Rectal smooth muscle tissue (tissue), 1 donor: ENCODE measurements around the gene WNK1.
A peak's percentile ranks its signal among the peaks of the same experiment; 100 is the strongest.

Experiments
- H3K27ac ChIP-seq: one replicate; pipeline ENCODE4 v1.7.0; 2013; ENCODE audit warnings: low read depth, low read length, inconsistent platforms
- H3K27me3 ChIP-seq: one replicate; pipeline ENCODE4 v1.7.0; 2013; ENCODE audit warnings: low read length; ENCODE audit not compliant: control insufficient read depth, insufficient read depth
- H3K36me3 ChIP-seq: one replicate; pipeline ENCODE4 v1.7.0; 2013; ENCODE audit warnings: low read length; ENCODE audit not compliant: control insufficient read depth, insufficient read depth
- H3K4me1 ChIP-seq: one replicate; pipeline ENCODE4 v1.7.0; 2013; ENCODE audit warnings: low read length; ENCODE audit not compliant: control insufficient read depth, insufficient read depth
- H3K4me3 ChIP-seq: one replicate; pipeline ENCODE4 v1.7.0; 2013; ENCODE audit warnings: low read length
- H3K9ac ChIP-seq: one replicate; pipeline ENCODE4 v1.7.0; 2013; ENCODE audit warnings: low read length

WNK1 gene

DNA sequence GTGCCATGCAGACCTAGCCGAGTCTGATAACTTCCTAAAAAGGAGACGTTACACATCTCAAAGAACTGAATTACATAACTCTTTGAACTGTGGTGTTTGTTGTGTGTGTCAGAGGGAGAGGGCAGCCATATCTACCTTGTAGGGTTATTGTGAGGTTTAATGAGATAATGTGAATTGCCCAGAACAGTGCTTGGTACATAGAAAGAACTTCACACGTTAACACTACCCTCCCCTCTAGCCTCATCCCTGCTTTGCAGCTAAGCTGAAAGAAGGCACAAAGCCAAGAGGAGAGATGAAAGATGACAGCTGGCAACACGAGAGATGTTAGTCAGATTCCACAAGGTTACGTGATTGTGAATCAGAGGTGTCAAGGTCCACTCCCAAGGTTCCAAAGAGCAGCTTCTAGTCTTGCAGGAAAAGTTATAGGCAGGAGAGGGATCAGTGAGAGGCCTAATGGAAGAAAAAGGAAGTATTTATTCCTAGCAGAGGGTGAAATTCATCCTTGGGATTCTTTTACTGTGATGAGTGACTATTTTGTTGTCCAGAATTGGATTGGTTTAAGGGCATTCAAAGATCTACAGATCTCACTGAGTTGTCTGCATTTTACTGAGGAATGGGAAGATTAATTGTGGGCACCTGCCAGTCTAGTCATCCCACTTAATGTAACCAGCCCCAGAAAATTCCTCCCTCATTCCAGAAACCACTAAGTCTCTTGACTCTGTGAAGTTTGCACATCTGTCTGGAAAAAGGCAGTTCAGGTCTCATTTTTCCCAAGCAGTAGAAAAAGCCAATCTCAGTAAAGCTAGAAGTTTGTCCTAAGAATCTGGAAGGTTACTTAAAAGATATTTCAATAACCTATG is 25.9 kb upstream of the WNK1 start:
- Histone ChIP-seq H3K4me3 (no peak overlapping the region), H3K36me3 (no peaks in the 10 kb centered on the region), H3K27ac (no peak overlapping the region), H3K27me3 (no peaks in the 10 kb centered on the region), H3K9ac (no peak overlapping the region), H3K4me1 (peaks cover 4% of the 10 kb centered on the region)

DNA sequence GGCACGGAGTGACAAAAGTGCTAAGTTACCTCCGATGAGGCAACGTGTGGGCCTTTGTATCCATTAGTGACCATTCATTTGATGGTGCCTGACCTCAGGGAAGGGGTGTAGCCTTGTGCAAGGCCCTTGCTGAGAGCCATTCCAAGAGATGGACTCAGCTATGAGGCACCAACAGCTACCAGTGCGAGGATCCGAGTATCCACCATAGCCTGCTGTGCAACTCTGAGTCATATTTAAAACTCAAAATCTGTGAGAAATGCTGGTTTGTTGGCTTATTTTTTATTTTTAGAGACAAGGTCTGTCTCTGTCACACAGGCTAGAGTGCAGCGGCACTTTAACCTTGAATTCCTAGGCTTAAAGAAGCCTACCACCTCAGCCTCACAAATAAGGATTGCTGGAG is 25.1 kb upstream of the WNK1 start:
- Histone ChIP-seq H3K27me3 (no peaks in the 10 kb centered on the region), H3K36me3 (no peaks in the 10 kb centered on the region), H3K4me1 (peaks cover 4% of the 10 kb centered on the region), H3K27ac (no peak overlapping the region), H3K9ac (no peak overlapping the region), H3K4me3 (no peak overlapping the region)

DNA sequence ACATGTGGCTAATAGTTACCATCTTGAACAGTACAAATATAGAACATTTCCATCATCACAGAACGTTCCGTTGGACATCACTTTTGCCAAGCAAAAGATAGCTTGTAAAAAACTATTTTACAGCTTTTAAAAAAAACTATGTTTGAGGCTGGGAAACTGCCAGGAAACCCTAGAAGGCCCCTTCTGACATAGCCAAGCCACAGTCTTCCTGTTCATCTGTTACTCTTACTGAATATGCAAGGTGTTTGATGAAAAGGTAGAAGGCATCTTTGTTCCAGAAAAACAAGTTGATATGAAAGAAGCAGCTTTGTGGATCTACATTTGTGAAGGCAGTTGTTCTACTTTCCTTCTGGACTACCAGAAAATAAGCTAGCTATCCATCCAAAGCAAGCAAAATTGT is 23.6 kb upstream of the WNK1 start:
- H3K4me3 ChIP-seq, result no peak overlapping the region
- no peaks in the 10 kb centered on the region for H3K27me3 ChIP-seq
- H3K4me1 ChIP-seq, result peaks cover 4% of the 10 kb centered on the region
- H3K36me3 ChIP-seq, result no peaks in the 10 kb centered on the region
- H3K27ac ChIP-seq, result no peak overlapping the region
- H3K9ac ChIP-seq, result no peak overlapping the region

GRCh38 chr12:729221-729620 is 23.2 kb upstream of the WNK1 start:
- Histone ChIP-seq H3K36me3 (no peaks in the 10 kb centered on the region), H3K4me3 (no peak overlapping the region), H3K27me3 (no peaks in the 10 kb centered on the region), H3K27ac (no peak overlapping the region), H3K9ac (no peak overlapping the region), H3K4me1 (peaks cover 4% of the 10 kb centered on the region)

DNA sequence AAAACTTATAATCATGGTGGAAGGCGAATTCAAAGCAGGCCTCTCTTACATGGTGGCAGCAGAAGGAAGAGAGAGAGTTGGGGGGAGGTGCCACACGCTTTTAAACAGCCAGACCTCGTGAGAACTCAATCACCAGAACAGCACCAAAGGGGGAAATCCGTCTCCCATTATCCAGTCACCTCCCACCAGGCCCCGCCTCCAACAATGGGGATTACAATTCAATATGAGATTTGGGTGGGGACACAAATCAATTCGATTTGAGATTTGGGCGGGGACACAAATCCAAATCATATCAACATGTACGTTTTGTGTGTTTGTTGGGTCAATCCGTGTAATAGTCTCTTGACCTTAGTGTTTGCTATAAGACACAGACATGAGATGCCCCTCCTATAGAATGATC is 21.8 kb upstream of the WNK1 start:
- no peak overlapping the region for H3K9ac ChIP-seq
- H3K27me3 ChIP-seq, result no peaks in the 10 kb centered on the region
- no peaks in the 10 kb centered on the region for H3K36me3 ChIP-seq
- H3K27ac ChIP-seq, result no peak overlapping the region
- H3K4me3 ChIP-seq, result no peak overlapping the region
- H3K4me1 ChIP-seq, result peaks cover 4% of the 10 kb centered on the region

GRCh38 chr12:737122-737739 is 15.1 kb upstream of the WNK1 start:
- Histone ChIP-seq H3K36me3 (no peaks in the 10 kb centered on the region), H3K27me3 (no peaks in the 10 kb centered on the region), H3K4me1 (no peaks in the 10 kb centered on the region), H3K4me3 (no peak overlapping the region), H3K27ac (no peak overlapping the region), H3K9ac (no peak overlapping the region)

DNA sequence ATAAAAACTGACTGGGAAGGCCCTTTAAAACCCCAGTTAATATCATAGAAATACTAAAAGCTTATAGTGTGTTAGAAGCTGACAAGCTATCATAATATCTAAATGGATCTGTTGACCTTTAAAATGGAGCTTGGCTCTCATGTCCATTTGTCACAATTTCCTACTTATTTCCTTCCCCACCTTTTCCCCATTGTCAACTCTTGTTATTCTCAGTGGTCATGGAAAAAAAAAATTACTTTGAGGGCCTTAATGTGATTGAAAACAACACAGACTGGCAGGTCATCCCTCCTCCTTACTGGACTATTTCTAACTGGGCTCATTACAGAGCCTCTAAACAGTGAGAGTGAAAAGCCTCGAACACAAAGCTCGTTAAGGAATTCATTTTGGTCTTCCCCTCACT is 13.7 kb upstream of the WNK1 start:
- no peak overlapping the region for H3K27ac ChIP-seq

GRCh38 chr12:739349-739748 is 13.0 kb upstream of the WNK1 start:
- H3K4me1 ChIP-seq, result no peaks in the 10 kb centered on the region
- H3K27me3 ChIP-seq, result no peaks in the 10 kb centered on the region
- H3K9ac ChIP-seq, result no peak overlapping the region
- H3K4me3 ChIP-seq, result no peak overlapping the region
- H3K36me3 ChIP-seq, result no peaks in the 10 kb centered on the region
- H3K27ac ChIP-seq, result no peak overlapping the region

More for the DNA sequence above, 13.7 kb upstream of the WNK1 start:
- no peaks in the 10 kb centered on the region for H3K36me3 ChIP-seq
- no peak overlapping the region for H3K9ac ChIP-seq
- H3K4me1 ChIP-seq, result no peaks in the 10 kb centered on the region
- no peak overlapping the region for H3K4me3 ChIP-seq
- H3K27me3 ChIP-seq, result no peaks in the 10 kb centered on the region

DNA sequence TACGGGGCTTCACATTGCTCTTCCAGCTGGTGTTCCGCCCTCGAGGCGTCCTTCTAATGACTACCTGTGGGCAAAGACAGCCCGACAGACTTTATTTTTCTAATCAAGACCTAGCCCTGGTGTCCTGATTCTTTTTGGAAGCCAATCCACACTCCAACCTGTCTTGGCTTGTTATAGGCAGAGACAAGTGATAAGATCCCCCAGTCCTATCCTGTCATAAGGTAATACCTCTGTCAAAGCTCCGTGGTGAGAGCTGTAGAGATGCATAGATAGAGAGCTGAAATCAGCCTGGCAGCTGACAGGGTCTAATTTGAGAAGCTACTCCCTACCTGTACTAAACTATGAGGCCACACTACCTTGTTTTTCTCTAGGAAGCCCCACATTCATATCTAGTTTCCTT is 11.5 kb upstream of the WNK1 start:
- Histone ChIP-seq H3K36me3 (no peaks in the 10 kb centered on the region), H3K27me3 (no peaks in the 10 kb centered on the region), H3K4me1 (no peaks in the 10 kb centered on the region), H3K4me3 (no peak overlapping the region), H3K9ac (no peak overlapping the region), H3K27ac (no peak overlapping the region)

GRCh38 chr12:749751-750270 is 2.6 kb upstream of the WNK1 start:
- H3K36me3 ChIP-seq, result no peaks in the 10 kb centered on the region
- H3K4me3 ChIP-seq, result no peak overlapping the region
- no peaks in the 10 kb centered on the region for H3K27me3 ChIP-seq
- no peak overlapping the region for H3K27ac ChIP-seq
- no peak overlapping the region for H3K9ac ChIP-seq
- H3K4me1 ChIP-seq, result peaks cover 8% of the 10 kb centered on the region

- Histone ChIP-seq H3K4me1 (peaks cover 8% of the 10 kb centered on the region), H3K36me3 (no peaks in the 10 kb centered on the region), H3K27me3 (no peaks in the 10 kb centered on the region), H3K27ac (peak overlapping the region; percentile 81), H3K9ac (no peak overlapping the region), H3K4me3 (peak overlapping the region; percentile 76)
These were observed 1.8 kb upstream of the WNK1 start for GRCh38 chr12:750366-751191.
